ENCODE data around the gene SLC13A4.
"Not testable (repeated sequence)": the region's sequence is repeated elsewhere in the genome, so short reads cannot be mapped to it uniquely, and the experiment has no call there.

Gene SLC13A4

DNA sequence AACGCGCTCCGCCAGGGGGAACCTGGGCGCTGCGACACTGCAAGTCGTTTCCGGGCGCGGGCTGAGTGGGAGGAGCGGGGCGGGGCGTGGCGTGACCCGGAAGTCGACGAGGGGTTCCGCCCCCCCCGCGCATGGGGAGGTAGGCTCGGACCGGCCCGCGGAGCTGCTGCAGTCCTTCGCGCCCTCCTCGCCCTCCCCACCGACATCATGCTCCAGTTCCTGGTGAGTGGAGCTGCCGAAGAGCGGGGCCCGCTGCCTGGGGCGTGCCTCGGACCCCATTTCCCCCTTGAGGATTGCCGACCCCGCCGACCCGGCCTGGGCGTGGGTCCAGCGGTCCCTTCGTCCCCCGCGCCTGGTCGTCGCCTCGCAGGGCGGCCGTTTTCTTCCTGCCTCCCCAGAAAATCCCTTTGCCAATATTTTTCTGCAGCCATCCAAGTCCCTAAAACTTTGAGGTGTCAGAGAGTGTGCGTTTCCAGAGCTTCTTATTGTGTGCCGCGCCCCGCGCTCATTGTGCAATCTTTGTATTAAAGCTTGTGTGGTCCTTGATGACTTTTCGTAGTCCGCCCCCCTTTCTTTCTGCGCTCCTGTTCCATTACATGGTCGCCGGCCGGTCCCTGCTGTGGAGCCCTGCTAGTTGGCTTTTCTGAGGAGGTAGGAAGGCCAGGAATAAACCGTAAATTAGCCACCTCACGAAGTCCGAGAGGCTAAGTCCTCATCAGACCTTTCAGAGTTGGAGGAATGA, 65.4 kb downstream of the SLC13A4 start, which contains the start of gene STMP1:
TSS of gene STMP1 (plus strand) at position 142 of the 742 bp plus-strand sequence.
- DNase-seq (ENCODE audit: low read depth), result peak; percentile 94

DNA sequence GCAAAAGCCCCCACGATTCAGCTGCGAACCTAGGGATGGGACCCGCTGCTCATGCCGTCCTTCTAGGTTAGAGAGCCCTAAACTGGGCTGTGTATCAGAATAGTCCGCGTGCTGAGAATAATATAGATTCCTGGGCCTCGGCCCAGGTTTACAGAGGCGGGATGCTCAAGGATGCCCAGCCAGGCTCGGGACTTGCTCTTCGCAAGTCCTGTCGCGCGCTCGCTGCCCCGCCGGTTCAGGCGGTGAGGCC, 65.9 kb downstream of the SLC13A4 start:
- no peak for DNase-seq (ENCODE audit: low read depth)

GRCh38 chr7:135661311-135662122, 66.5 kb downstream of the SLC13A4 start:
- DNase-seq (ENCODE audit: low read depth), result no peak

DNA sequence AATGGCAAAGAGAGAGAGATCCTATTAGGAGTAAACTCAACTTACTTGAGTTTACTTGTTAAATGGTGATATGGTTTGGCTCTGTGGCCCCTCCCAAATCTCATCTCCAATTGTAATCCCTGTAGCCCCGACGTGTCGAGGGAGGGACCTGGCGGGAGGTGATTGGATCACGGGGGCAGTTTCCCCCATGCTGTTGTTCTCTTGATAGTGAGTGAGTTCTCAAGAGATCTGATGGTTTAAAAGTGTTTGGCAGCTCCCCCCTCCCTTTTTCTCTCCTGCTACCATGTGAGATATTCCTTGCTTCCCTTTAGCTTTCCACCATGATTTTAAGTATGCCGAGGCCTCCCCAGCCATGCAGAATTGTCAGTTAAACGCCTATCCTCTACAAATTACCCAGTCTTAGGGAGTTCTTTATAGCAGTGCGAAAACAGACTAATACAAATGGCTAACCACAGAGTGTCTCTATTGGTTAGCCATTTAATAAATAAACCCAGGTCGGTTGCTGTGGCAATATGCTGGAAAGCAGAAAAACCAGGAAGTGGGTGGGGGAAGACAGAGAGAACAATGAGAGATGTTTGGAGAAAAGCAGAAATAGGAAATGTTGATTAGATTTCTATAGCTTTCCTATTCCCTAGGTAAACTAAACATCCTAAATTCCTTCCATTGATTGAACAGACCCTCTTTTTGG, 68.7 kb downstream of the SLC13A4 start:
- DNase-seq (ENCODE audit: low read depth), result no peak

GRCh38 chr7:135658564-135658963, 69.4 kb downstream of the SLC13A4 start:
- no peak for DNase-seq (ENCODE audit: low read depth)

DNA sequence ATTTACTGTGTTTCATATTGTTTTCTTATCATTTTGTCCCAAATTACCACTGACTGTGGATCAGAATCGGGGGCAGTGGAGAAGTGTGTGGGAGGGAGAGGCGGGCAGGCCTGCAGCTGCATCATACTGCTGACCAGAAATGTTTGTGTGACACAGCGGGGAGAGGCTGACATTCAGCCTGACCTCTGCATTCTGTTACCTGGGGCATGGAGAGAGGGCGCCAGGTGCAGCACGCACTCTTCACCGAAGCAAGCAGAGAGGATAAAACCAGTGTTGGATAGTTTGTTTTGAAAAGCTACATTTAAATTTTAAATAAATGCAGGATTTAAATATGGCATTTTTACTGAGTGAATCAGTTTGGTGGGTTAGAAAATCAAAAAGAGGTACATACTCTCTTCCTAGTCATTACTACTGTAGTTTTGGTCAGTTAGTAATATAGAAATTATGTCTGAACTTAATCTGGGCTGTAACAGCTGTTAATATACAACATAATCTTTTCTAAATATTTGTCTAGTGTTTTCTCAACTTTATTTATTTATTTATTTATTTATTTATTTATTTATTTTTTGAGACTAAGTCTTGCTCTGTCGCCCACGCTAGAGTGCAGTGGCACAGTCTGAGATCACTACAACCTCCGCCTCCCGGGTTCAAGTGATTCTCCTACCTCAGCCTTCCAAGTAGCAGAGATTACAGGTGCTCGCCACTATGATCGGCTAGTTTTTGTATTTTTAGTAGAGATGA, 74.5 kb downstream of the SLC13A4 start:
- DNase-seq (ENCODE audit: low read depth), result no peak

GRCh38 chr7:135650831-135651573, 77.0 kb downstream of the SLC13A4 start:
- no peak for DNase-seq (ENCODE audit: low read depth)

- DNase-seq (ENCODE audit: low read depth), result no peak
Observed at GRCh38 chr7:135648235-135648634, 79.8 kb downstream of the SLC13A4 start.

GRCh38 chr7:135647755-135648154, 80.2 kb downstream of the SLC13A4 start:
- DNase-seq (ENCODE audit: low read depth), result no peak

DNA sequence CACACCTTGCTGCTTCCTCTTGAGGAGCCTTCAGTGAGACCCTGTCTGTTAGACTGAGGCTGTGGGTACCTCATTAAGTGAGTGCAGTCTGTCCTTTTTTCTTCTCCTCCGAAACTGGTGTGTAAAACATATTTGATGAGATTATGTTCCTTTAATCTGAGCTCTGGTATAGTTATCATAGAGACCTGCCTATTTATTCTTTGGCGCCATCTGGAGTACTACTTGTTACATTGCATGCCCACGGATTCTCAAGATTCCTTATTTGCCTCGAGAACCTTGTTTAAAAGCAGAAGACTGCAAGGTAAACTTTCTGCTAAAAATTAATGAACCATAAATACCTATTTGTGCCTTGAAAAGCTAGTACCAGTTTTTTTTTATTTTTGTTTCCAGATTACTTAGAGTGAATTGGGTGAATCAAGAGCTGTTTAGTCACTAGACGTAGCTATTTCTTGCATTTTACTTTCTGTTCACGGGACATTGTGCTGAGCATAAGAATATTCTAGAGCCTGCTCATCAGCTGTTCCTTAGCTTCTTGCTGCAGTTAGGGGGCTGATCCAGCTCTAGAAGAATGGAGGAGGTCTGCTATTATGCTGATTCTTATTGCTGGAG, 82.6 kb downstream of the SLC13A4 start:
- DNase-seq (ENCODE audit: low read depth), result no peak

DNA sequence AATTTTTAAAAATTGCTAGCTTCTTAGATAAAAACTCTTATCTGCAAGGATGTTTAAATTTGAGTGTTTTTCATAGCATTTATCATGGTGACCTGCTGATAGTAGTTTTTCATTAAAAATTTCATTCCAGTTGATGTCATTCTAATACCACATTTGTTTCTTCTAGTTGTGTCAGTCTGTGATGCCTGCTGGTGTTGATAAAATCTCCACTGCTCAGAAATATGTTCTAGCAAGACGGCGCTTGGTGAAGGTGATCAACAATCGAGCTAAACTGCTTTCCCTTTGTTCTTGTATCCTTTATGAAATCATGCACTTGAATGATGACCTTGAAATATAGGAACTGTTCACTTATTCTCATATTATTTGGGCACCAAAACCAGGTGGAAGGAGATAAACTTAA, 83.3 kb downstream of the SLC13A4 start:
- no peak for DNase-seq (ENCODE audit: low read depth)

DNA sequence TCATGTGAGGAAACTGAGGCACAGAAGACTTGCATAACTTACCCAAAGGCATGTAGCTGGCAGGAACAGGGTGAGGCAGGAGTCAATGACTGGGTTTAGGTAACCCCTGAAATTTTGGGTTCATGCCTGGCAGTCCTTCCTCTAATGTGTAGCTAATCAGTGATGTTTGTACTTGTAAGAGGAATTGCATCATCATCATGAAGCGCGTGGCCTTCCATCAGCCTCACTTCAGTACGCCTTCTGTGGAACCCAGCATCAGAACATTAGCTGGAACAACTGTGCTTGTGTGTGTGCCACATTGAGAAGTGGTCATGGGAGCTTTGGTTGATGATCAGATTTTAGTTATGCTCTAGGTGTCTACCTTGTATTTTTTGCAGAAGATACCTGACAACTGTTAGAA, 83.8 kb downstream of the SLC13A4 start:
- no peak for DNase-seq (ENCODE audit: low read depth)

- not testable (repeated sequence) for DNase-seq (ENCODE audit: low read depth)
Observed at GRCh38 chr7:135639690-135640089, 88.3 kb downstream of the SLC13A4 start.

DNA sequence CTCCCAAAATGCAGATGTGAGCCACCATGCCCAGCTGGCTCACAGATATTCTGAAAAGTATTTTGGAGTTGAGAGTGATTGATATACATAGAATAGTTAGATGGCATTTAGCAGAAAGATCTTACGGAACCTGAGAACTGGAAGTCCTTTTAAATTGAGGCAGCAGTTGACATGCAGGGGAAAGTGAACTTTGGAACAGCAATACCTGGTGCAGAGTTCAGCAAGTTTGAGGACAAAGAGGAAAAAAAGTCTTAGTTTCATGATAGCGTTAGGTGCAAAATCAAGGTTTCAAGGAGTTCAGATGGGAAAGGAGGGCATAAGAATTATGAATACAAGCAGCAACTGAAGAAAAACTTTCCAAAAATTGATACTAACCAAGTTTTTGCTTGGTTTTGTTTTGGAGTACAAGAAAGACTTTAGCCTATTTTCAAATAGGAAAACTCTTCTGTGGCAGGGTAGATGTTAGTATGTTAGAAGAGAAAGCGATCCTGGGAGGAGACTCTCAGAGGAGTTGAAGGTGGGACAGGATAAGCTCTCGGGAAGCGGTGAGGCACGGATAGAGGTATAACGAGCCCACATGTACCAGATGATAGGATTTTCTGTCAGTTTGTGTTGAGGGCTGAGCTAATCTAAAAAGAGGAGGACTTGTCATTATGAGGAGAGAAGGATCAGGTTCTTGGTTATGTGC, 93.7 kb downstream of the SLC13A4 start:
- DNase-seq (ENCODE audit: low read depth), result no peak

Data from T follicular helper cell (primary cell).